Measurements from ENCODE around the gene ZBTB20. TPM values are rescaled to one million over a fixed set of nuclear protein-coding genes. Genes with fewer than 3 reads are reported as not detected.

Gene ZBTB20
- total and polyA plus RNA-seq, 12 donors: 0.57 to 105 (median 86.8) TPM

- TF ChIP-seq, protein P1, sequence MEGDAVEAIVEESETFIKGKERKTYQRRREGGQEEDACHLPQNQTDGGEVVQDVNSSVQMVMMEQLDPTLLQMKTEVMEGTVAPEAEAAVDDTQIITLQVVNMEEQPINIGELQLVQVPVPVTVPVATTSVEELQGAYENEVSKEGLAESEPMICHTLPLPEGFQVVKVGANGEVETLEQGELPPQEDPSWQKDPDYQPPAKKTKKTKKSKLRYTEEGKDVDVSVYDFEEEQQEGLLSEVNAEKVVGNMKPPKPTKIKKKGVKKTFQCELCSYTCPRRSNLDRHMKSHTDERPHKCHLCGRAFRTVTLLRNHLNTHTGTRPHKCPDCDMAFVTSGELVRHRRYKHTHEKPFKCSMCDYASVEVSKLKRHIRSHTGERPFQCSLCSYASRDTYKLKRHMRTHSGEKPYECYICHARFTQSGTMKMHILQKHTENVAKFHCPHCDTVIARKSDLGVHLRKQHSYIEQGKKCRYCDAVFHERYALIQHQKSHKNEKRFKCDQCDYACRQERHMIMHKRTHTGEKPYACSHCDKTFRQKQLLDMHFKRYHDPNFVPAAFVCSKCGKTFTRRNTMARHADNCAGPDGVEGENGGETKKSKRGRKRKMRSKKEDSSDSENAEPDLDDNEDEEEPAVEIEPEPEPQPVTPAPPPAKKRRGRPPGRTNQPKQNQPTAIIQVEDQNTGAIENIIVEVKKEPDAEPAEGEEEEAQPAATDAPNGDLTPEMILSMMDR (IDR thresholded peaks at IDR 0.05): peak in 5 of 9 donors; percentile 20 to 42 (median 30)
- DNase-seq: no peak
- Histone ChIP-seq H3K27ac (peak overlapping the region; percentile 5 to 74 (median 62)), H3K4me3 (peak overlapping the region in 1 of 10 donors; percentile 2), H3K36me3 (no peaks in the 10 kb centered on the region), H3K4me1 (peaks cover 10 to 97% (median 58%) of the 10 kb centered on the region in 9 donors), H3K27me3 (no peaks in the 10 kb centered on the region), H3K9me3 (no peaks in the 10 kb centered on the region)
- ATAC-seq: peak in 7 of 8 donors; percentile 57 to 89 (median 65)
- intact Hi-C loops (cut with DNase I): loop anchor here in 3 of 10 donors (10.0 kb wide), 2 partner anchors 47 to 173 kb away; no protein-coding TSS in a partner anchor
- WGBS, 2 donors: 65 to 66% methylated on average over 9 of the region's 9 CpGs
Measured at GRCh38 chr3:114411811-114412803, 735.0 kb downstream of the ZBTB20 start.

DNA sequence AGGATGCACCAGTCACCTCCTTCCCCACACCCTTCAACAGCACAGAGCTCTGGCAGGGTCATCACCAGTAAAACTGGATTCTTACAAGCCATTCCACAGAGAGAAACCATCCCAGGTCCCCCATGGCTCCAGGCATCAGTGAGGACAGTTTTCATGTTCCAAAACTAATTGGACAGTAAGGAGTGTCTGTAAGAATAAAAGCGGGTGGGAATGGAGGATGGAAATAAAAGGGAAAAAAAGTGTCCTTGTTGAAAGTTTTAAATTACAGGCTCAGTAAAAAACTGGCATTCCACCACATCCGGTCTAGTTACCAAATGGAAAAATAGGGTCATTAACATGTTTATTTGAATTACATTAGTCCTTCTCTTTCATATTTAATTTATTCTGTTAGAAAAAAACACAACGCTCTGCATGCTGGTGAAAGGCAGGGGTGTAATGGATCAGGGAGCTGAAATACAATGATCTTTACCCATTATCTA, 735.9 kb downstream of the ZBTB20 start:
- WGBS, 2 donors: 62 to 66% methylated on average over 3 of the region's 3 CpGs
- Histone ChIP-seq H3K4me1 (peaks cover 10 to 97% (median 64%) of the 10 kb centered on the region in 9 donors), H3K27me3 (no peaks in the 10 kb centered on the region), H3K4me3 (peak overlapping the region in 1 of 10 donors; percentile 2), H3K27ac (peak overlapping the region; percentile 42 to 74 (median 62)), H3K9me3 (no peaks in the 10 kb centered on the region), H3K36me3 (no peaks in the 10 kb centered on the region)
- ATAC-seq (peak in 4 of 8 donors; percentile 17 to 39 (median 22)), DNase-seq (no peak)
- intact Hi-C loops (cut with DNase I): loop anchor here in 3 of 10 donors (10.0 kb wide), 2 partner anchors 46 to 174 kb away; no protein-coding TSS in a partner anchor
- TF ChIP-seq, protein P1 (IDR thresholded peaks at IDR 0.05): no peak

DNA sequence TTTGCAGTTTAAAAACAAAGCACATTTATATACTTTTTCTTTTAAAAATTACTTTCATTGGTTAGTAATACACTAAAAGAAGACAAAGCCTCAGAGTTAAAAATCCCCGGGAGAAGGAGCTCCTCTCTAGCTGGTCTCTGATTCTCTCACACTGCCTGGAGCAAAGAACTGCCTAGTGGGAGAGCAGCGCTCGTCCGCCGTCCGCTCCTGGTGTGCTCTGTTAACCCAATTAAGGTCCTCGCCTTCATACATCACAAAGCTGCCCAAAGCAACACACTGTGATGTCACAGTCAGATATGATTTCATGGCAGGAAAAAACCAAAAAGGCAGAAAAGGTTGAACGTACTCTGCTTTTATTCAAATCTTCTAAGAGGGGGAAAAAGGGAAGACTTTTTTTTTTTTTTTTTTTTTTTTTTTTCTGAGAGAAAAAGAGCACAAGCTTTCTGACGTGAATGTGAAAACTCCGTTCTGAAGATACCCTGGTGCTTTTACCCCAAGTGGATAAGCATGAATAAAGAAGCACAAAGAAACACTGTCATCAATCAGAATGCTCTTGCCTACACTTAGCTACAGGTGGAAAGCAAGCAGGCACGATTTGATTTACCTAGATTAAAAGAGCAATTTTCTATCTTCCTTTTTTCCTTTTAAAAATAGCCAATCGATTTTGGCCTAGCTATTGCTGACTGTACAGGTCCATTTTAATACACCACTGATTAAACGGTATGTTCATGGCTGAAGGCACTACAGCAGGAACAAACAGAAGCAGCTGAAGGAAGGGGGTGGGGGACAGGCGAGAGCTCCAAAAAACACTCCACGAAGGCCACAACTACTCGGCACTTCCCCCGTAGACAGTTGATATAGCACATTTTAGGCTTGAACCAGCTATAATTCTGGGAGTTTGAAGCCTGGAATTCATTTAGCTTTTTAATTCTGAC, 738.1 kb downstream of the ZBTB20 start:
- peak overlapping the region in 2 of 10 donors; percentile 2 to 5 for H3K4me3 ChIP-seq
- DNase-seq: no peak
- no peaks in the 10 kb centered on the region for H3K36me3 ChIP-seq
- 65 to 79% methylated on average over 17 of the region's 17 CpGs for WGBS, 2 donors
- TF ChIP-seq, protein P1 (IDR thresholded peaks at IDR 0.05): no peak
- H3K9me3 ChIP-seq: no peaks in the 10 kb centered on the region
- no peaks in the 10 kb centered on the region for H3K27me3 ChIP-seq
- peak in 2 of 8 donors; percentile 48 to 49 for ATAC-seq
- peaks cover 17 to 98% (median 80%) of the 10 kb centered on the region in 9 donors for H3K4me1 ChIP-seq
- H3K27ac ChIP-seq: peak overlapping the region in 6 of 10 donors; percentile 32 to 74 (median 64)
- intact Hi-C loops (cut with DNase I): loop anchor here in 1 of 10 donors (2.0 kb wide), 1 partner anchor 28 kb away; no protein-coding TSS in a partner anchor

Data from heart right ventricle (tissue), 16 donors.